MCF 10A (cell line): ENCODE results near the gene TFIP11. TPM values are rescaled to one million over a fixed set of nuclear protein-coding genes. Genes with fewer than 3 reads are reported as not detected.

Experiments
- BruUV-seq: library from RNA; stranded (reverse); fragments of 400-500 nt; replicated peaks from 2 replicates; lab custom pipeline; 2021; lab: Mats Ljungman, UMichigan
- CTCF ChIA-PET: fragments of 300-600 bp; sonication (Branson Sonifier 250); formaldehyde crosslinking; extraction: SDS; loops from one replicate; lab custom pipeline; 2021; ENCODE audit warnings: antibody characterized with exemption, inconsistent platforms; lab: Yijun Ruan, JAX
- POLR2A ChIA-PET: fragments of 300-600, 350-650 bp; sonication (Branson Sonifier 250); formaldehyde crosslinking; extraction: SDS; loops from one replicate; lab custom pipeline; 2020; ENCODE audit warnings: antibody characterized with exemption, inconsistent platforms; lab: Yijun Ruan, JAX
- DNase-seq: peaks from one replicate; pipeline ENCODE4 v3.0.0-alpha.2; 2018; ENCODE audit not compliant: unreplicated experiment
- H3K27ac Mint-ChIP-seq: one replicate; pipeline ENCODE4 v1.8.0; 2022; ENCODE audit warnings: mild to moderate bottlenecking, low read depth, mixed read lengths; ENCODE audit not compliant: unreplicated experiment
- H3K27me3 Mint-ChIP-seq: one replicate; pipeline ENCODE4 v1.8.0; 2022; ENCODE audit warnings: mixed read lengths; ENCODE audit not compliant: insufficient read depth, unreplicated experiment
- H3K36me3 Mint-ChIP-seq: one replicate; pipeline ENCODE4 v1.8.0; 2022; ENCODE audit warnings: mild to moderate bottlenecking, moderate library complexity, mixed read lengths; ENCODE audit not compliant: insufficient read depth, unreplicated experiment
- H3K4me1 Mint-ChIP-seq: one replicate; pipeline ENCODE4 v1.8.0; 2022; ENCODE audit warnings: mixed read lengths; ENCODE audit not compliant: insufficient read depth, unreplicated experiment
- H3K4me3 Mint-ChIP-seq: one replicate; pipeline ENCODE4 v1.8.0; 2022; ENCODE audit warnings: mild to moderate bottlenecking, moderate library complexity, mixed read lengths; ENCODE audit not compliant: unreplicated experiment
- H3K9me3 Mint-ChIP-seq: one replicate; pipeline ENCODE4 v1.8.0; 2022; ENCODE audit warnings: mixed read lengths; ENCODE audit not compliant: unreplicated experiment
- CTCF ChIP-seq: fragments of 200-600 bp; IDR thresholded peaks from one replicate; pipeline ENCODE4 v1.8.0; 2022; ENCODE audit warnings: antibody characterized with exemption, mild to moderate bottlenecking; ENCODE audit not compliant: unreplicated experiment
- intact Hi-C: fragments of 100-400 bp; cut with micrococcal nuclease; formaldehyde crosslinking; loops from 2 replicates; pipeline ENCODE4 v1.14.1; 2022
- total RNA-seq: library from RNA; stranded (reverse); gene quantifications from 2 replicates; pipeline ENCODE4 v1.2.3, GENCODE V29; 2022

Gene TFIP11
- total RNA-seq, 1 experiment from 2014 or later, result 41.0 TPM

GRCh38 chr22:26547426-26547825 is 35.2 kb upstream of the TFIP11 start:
- ChIA-PET POLR2A (no interaction called here), CTCF (interaction anchor here (1.6 kb wide), 1 partner anchor 11 kb away, joined by 5 read pairs; no protein-coding TSS in a partner anchor)
- no peaks in the 10 kb centered on the region for H3K4me1 Mint-ChIP-seq
- no peak overlapping the region for H3K27ac Mint-ChIP-seq
- TF ChIP-seq CTCF, result no peak
- no peaks in the 10 kb centered on the region for H3K9me3 Mint-ChIP-seq
- H3K27me3 Mint-ChIP-seq, result no peaks in the 10 kb centered on the region
- no peak for DNase-seq
- no TSS peak for BruUV-seq
- intact Hi-C loops, result no loop called here
- H3K36me3 Mint-ChIP-seq, result no peaks in the 10 kb centered on the region
- no peak overlapping the region for H3K4me3 Mint-ChIP-seq

GRCh38 chr22:26546282-26546681 is 34.0 kb upstream of the TFIP11 start:
- H3K4me3 Mint-ChIP-seq, result no peak overlapping the region
- no peak for DNase-seq
- no peaks in the 10 kb centered on the region for H3K9me3 Mint-ChIP-seq
- no peaks in the 10 kb centered on the region for H3K27me3 Mint-ChIP-seq
- ChIA-PET CTCF (interaction anchor here (1.6 kb wide), 1 partner anchor 12 kb away, joined by 5 read pairs; no protein-coding TSS in a partner anchor), POLR2A (no interaction called here)
- no TSS peak for BruUV-seq
- peak overlapping the region; percentile 80 for H3K27ac Mint-ChIP-seq
- no peaks in the 10 kb centered on the region for H3K4me1 Mint-ChIP-seq
- intact Hi-C loops, result no loop called here
- TF ChIP-seq CTCF, result no peak
- no peaks in the 10 kb centered on the region for H3K36me3 Mint-ChIP-seq

GRCh38 chr22:26545827-26546226 is 33.6 kb upstream of the TFIP11 start:
- Mint-ChIP-seq H3K9me3 (no peaks in the 10 kb centered on the region), H3K4me3 (no peak overlapping the region), H3K4me1 (no peaks in the 10 kb centered on the region), H3K27me3 (no peaks in the 10 kb centered on the region), H3K27ac (no peak overlapping the region), H3K36me3 (no peaks in the 10 kb centered on the region)
- no peak for DNase-seq
- TF ChIP-seq CTCF, result no peak
- intact Hi-C loops, result no loop called here
- ChIA-PET POLR2A (interaction anchor here (0.5 kb wide), 1 partner anchor 25 kb away, joined by 6 read pairs; no protein-coding TSS in a partner anchor), CTCF (interaction anchor here (1.6 kb wide), 1 partner anchor 13 kb away, joined by 5 read pairs; no protein-coding TSS in a partner anchor)
- BruUV-seq, result no TSS peak

GRCh38 chr22:26545385-26545784 is 33.1 kb upstream of the TFIP11 start:
- no peak for TF ChIP-seq CTCF
- ChIA-PET CTCF (no interaction called here), POLR2A (interaction anchor here (0.5 kb wide), 1 partner anchor 25 kb away, joined by 6 read pairs; no protein-coding TSS in a partner anchor)
- H3K9me3 Mint-ChIP-seq, result no peaks in the 10 kb centered on the region
- no peaks in the 10 kb centered on the region for H3K27me3 Mint-ChIP-seq
- H3K36me3 Mint-ChIP-seq, result no peaks in the 10 kb centered on the region
- intact Hi-C loops, result no loop called here
- BruUV-seq, result no TSS peak
- no peaks in the 10 kb centered on the region for H3K4me1 Mint-ChIP-seq
- no peak overlapping the region for H3K4me3 Mint-ChIP-seq
- DNase-seq, result no peak
- no peak overlapping the region for H3K27ac Mint-ChIP-seq
